NT2/D1 (cell line): Measurements from ENCODE around the gene TNFRSF8.

Experiments used
- DNase-seq: peaks from one replicate; pipeline ENCODE4 v3.0.0-alpha.2; 2011; ENCODE audit warnings: low read depth, low spot score
- H3K27me3 ChIP-seq: 2 replicates; pipeline ENCODE4 v1.6.0; 2011; ENCODE audit warnings: mild to moderate bottlenecking; ENCODE audit not compliant: insufficient read length, insufficient read depth
- H3K36me3 ChIP-seq: 2 replicates; pipeline ENCODE4 v1.6.1; 2011; ENCODE audit warnings: mild to moderate bottlenecking, low read length, mixed read lengths; ENCODE audit not compliant: insufficient read depth, insufficient read length
- H3K4me1 ChIP-seq: 2 replicates; pipeline ENCODE4 v1.5.1; 2011; ENCODE audit not compliant: insufficient read depth, insufficient read length
- H3K4me3 ChIP-seq: 2 replicates; pipeline ENCODE4 v1.5.1; 2011; ENCODE audit warnings: low read depth; ENCODE audit not compliant: insufficient read length
- H3K9ac ChIP-seq: 2 replicates; pipeline ENCODE4 v1.6.0; 2011; ENCODE audit warnings: low read depth; ENCODE audit not compliant: insufficient read length
- H3K9me3 ChIP-seq: 2 replicates; pipeline ENCODE4 v1.5.1; 2011; ENCODE audit warnings: mild to moderate bottlenecking, low read length; ENCODE audit not compliant: insufficient read depth
- SUZ12 ChIP-seq: IDR thresholded peaks from 2 replicates; pipeline ENCODE4 v1.6.1; 2011; ENCODE audit not compliant: insufficient read length, insufficient read depth; ENCODE audit errors: extremely low read depth
- YY1 ChIP-seq: IDR thresholded peaks from 2 replicates; pipeline ENCODE4 v1.6.1; 2011; ENCODE audit not compliant: insufficient read length, insufficient read depth
- ZNF274 ChIP-seq: IDR thresholded peaks from 2 replicates; pipeline ENCODE4 v1.6.1; 2011; ENCODE audit warnings: mild to moderate bottlenecking, low read depth, low read length

Gene TNFRSF8

DNA sequence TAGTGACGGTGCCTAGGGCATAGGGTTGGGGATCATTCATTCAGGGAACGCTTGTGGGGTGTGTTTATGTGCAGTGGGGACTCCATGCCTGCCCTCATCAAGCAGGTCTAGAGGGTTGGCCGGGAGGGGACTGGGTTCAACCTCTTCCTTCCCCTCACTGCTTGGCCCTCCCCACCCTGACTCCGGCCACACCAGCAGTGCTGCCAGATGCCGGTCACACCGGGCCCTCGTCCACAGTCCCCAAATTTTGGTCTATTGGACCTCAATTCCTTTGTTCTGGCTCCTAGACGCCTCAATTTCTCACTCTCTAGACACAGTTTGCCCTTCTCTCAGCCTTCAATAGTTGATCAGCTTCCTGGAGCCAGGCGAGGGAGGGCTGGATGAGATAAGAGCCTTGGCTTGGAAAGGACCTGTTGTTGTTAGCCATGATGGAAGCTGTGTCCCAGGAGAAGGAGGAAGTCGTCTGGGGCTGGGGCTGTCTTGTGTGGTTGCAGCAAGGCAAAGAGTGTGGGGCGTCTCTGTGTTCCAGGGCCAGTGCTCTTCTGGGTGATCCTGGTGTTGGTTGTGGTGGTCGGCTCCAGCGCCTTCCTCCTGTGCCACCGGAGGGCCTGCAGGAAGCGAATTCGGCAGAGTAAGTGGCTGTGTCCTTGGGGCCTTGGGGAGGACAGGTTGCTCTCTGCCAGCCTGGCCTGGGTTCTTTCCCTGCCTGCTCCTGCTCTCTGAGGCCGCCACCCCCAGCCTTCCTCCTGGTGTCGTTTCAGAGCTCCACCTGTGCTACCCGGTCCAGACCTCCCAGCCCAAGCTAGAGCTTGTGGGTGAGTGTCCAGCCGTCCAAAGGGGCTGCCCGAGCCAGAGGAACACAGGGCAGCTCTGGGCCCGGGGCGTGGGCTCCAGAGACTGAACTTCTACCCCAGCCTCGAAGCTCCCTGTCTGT, 62.6 kb downstream of the TNFRSF8 start:
- H3K9ac ChIP-seq: peak overlapping the region; percentile 32
- DNase-seq: no peak

DNA sequence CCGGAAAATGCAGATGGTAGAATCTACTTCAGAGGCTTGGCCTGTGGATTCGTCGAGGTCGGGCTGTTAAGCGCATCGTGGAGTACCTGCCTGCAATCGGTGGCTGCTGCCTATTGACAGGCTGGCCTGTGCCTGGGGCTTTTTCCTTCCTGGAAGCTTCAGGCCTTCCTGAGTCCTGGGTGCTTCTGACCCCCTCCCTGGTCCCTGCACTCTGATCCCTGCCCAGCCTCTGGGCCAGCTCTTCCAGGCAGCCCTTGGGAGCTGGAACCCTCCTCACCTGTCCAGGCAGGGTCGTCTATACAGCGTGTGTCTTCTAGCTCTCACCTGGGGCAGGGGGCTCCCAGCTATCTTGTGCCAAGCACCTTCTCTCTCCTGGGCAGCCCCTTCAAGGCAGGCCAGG, 63.7 kb downstream of the TNFRSF8 start:
- Histone ChIP-seq H3K9me3 (no peaks in the 10 kb centered on the region), H3K4me3 (no peak overlapping the region), H3K4me1 (no peaks in the 10 kb centered on the region), H3K9ac (no peak overlapping the region), H3K27me3 (no peaks in the 10 kb centered on the region), H3K36me3 (peaks cover 39% of the 10 kb centered on the region)
- no peak for DNase-seq
- TF ChIP-seq ZNF274 (no peak), SUZ12 (no peak), YY1 (no peak)

More for the DNA sequence above, 62.6 kb downstream of the TNFRSF8 start:
- Histone ChIP-seq H3K4me1 (no peaks in the 10 kb centered on the region), H3K27me3 (no peaks in the 10 kb centered on the region), H3K36me3 (peaks cover 50% of the 10 kb centered on the region), H3K4me3 (no peak overlapping the region), H3K9me3 (no peaks in the 10 kb centered on the region)
- TF ChIP-seq SUZ12 (no peak), YY1 (no peak), ZNF274 (no peak)

DNA sequence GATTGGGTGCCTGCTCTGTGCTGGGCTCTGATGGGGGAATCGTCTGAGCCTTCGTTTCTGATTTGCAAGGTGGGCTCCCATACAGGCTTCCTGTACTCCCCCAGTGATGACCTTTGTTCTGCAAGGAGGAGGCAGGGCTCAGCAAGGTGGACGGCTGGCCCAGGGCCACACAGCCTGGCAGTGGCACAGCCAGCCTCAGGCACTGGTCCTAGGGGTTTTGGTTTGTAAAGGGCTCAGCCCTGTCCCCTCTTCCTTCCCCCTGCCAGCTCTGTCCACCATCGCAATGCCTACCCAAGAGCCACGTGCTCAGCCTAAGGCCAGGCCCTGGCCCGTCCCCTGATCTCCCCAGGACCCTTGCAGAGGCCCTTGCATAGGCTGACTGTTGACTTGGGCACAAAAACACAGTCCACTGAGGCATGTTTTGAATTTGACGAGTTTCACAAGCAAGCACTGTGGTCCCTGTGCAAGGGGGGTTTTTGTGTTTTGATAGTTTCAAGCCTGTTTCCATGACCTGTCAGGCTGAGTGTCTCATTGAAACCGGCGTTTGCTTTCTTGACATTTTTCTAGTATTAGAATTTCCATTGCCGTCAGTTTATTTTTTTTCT, 64.2 kb downstream of the TNFRSF8 start:
- no peak for TF ChIP-seq SUZ12
- no peak for TF ChIP-seq ZNF274
- no peak for DNase-seq
- H3K27me3 ChIP-seq: no peaks in the 10 kb centered on the region
- no peak overlapping the region for H3K9ac ChIP-seq
- no peaks in the 10 kb centered on the region for H3K4me1 ChIP-seq
- no peaks in the 10 kb centered on the region for H3K9me3 ChIP-seq
- no peak overlapping the region for H3K4me3 ChIP-seq
- H3K36me3 ChIP-seq: peaks cover 40% of the 10 kb centered on the region

DNA sequence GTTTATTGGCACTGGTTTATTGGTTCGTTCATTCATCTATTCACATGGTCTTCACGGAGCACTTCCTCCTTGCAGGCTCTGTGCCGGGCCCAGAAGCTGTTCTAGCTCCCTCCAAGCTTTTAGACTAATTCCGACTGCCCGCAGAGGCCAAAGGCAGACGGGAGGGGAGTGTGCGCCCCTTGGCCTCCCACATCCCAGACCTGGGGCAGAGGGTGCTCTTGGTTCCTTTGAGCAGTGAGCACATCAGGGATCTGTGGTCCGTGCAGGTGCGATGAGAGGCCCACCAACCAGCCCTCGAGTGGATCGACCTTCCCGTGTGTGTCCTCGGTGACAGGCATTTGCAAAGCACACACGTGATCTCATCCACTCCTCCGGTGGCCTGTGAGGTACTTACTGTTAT, 65.0 kb downstream of the TNFRSF8 start:
- TF ChIP-seq SUZ12 (no peak), ZNF274 (no peak), YY1 (no peak)
- H3K4me3 ChIP-seq: no peak overlapping the region
- H3K27me3 ChIP-seq: no peaks in the 10 kb centered on the region
- no peak for DNase-seq
- peaks cover 41% of the 10 kb centered on the region for H3K36me3 ChIP-seq
- no peaks in the 10 kb centered on the region for H3K9me3 ChIP-seq
- H3K9ac ChIP-seq: no peak overlapping the region
- H3K4me1 ChIP-seq: no peaks in the 10 kb centered on the region

DNA sequence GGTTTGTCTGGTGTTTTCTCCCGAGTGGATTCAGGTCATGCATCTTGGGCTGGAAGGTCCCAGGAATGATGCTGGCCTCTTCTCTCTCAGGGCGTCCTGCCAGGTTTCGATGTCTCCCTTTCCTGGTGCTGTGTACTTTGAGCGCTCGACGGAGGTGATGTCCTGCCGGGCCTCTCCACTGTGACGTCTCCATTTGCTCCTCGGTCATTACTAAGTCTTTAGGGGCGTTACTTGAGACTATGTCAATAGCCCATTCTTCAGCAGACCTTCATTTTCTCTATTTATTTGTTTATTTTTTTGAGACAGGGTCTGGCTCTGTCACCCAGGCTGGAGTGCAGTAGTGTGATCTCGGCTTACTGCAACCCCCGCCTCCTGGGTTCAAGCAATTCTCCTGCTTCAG, 66.5 kb downstream of the TNFRSF8 start:
- no peaks in the 10 kb centered on the region for H3K27me3 ChIP-seq
- TF ChIP-seq YY1 (no peak), SUZ12 (no peak), ZNF274 (no peak)
- no peak overlapping the region for H3K4me3 ChIP-seq
- H3K4me1 ChIP-seq: no peaks in the 10 kb centered on the region
- DNase-seq: no peak
- H3K9me3 ChIP-seq: no peaks in the 10 kb centered on the region
- H3K9ac ChIP-seq: no peak overlapping the region
- H3K36me3 ChIP-seq: peaks cover 40% of the 10 kb centered on the region

DNA sequence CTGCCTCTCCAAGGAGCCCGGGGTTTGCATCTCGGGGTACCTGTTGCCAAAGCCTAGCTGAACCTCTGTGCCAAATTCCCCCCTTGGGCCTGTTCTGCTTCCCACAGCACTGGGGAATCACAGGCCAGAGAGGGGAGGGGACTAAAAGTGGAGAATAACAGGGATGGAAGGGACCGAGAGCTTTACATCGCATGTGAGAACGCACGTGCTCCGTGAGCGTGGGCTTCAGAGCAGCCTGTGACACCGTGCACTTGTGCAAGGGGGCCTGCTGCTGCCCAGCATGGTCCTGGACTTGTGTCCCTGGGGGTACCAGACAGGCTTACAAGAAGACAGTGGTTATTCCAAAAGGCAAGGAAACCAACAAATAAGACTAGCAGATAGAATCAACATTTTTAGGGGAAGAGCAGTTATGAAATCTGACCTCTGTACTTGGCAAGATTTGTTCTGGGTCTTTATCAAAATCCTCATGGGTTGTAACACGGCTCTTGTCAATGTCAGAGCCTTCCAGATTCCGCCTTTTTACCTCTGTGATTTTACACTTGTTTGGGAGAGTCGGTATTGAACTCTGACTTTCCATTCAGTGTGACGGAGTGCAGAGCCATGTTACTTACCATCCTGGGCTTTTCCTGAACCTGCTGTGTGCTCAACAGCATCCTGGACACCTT, 67.5 kb downstream of the TNFRSF8 start:
- Histone ChIP-seq H3K9me3 (no peaks in the 10 kb centered on the region), H3K4me3 (no peak overlapping the region), H3K27me3 (no peaks in the 10 kb centered on the region), H3K9ac (no peak overlapping the region), H3K36me3 (peaks cover 35% of the 10 kb centered on the region), H3K4me1 (peaks cover 2% of the 10 kb centered on the region)
- no peak for DNase-seq
- TF ChIP-seq SUZ12 (no peak), ZNF274 (no peak), YY1 (no peak)

DNA sequence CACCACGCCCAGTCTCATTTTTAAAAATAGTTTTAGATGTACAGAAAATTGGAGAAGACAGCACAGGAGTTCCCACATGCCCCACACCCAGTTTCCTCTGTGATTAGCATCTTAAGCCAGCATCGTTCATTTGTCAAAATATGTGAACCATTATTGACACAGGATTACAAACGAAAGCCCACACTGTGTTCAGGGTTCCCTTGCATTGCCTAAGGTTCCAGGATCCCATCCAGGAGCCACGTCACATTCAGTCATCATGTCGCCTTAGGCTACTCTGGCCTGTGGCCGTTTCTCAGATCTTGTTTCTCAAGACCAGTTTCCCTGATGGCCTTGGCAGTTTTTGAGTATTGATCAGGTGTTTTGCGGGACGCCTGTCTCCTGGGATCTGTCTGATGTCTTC, 69.0 kb downstream of the TNFRSF8 start:
- H3K4me1 ChIP-seq: peaks cover 2% of the 10 kb centered on the region
- H3K4me3 ChIP-seq: no peak overlapping the region
- no peak for DNase-seq
- no peak for TF ChIP-seq YY1
- TF ChIP-seq ZNF274: no peak
- TF ChIP-seq SUZ12: no peak
- H3K36me3 ChIP-seq: peaks cover 21% of the 10 kb centered on the region
- no peaks in the 10 kb centered on the region for H3K27me3 ChIP-seq
- no peaks in the 10 kb centered on the region for H3K9me3 ChIP-seq
- no peak overlapping the region for H3K9ac ChIP-seq
